Measurements from ENCODE around the gene CCDC28B. TPM values are rescaled to one million over a fixed set of nuclear protein-coding genes. Genes with fewer than 3 reads are reported as not detected.

The CCDC28B gene
- total RNA-seq, 3 donors from 2014 or later (not counting 1 experiment from before 2014, with no cell fraction given): 19.3 to 30.6 (median 19.8) TPM

DNA sequence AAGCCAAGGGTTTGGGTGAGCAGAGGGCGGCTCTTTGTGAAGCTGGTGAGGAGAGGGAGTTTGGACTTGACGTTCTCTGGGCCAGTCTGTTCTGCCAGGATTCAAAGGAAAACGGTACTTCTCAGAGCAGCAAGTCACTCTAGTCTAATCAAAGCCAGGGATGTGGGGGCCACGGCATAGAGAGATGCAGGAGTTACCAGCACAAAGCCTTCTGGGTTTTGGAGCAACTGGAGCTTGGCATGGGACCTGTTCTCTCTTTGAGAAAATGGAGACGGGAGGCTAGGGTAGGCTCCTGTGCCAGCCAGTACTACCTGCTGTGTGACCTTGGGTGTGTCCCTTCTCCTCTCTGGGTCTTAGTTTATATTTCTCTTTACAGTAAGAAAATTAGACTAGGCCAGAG is 18.8 kb upstream of the CCDC28B start:
- 92% methylated on average over 5 of the region's 5 CpGs for WGBS (ENCODE audit: insufficient coverage)
- H3K4me1 Mint-ChIP-seq: peaks cover 48 to 57% of the 10 kb centered on the region in 2 donors
- TF ChIP-seq, protein P1, sequence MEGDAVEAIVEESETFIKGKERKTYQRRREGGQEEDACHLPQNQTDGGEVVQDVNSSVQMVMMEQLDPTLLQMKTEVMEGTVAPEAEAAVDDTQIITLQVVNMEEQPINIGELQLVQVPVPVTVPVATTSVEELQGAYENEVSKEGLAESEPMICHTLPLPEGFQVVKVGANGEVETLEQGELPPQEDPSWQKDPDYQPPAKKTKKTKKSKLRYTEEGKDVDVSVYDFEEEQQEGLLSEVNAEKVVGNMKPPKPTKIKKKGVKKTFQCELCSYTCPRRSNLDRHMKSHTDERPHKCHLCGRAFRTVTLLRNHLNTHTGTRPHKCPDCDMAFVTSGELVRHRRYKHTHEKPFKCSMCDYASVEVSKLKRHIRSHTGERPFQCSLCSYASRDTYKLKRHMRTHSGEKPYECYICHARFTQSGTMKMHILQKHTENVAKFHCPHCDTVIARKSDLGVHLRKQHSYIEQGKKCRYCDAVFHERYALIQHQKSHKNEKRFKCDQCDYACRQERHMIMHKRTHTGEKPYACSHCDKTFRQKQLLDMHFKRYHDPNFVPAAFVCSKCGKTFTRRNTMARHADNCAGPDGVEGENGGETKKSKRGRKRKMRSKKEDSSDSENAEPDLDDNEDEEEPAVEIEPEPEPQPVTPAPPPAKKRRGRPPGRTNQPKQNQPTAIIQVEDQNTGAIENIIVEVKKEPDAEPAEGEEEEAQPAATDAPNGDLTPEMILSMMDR (IDR thresholded peaks at IDR 0.05): no peak
- no peaks in the 10 kb centered on the region for H3K9me3 ChIP-seq (ENCODE audit: control insufficient read depth, insufficient read depth, low read length)
- H3K27me3 ChIP-seq (ENCODE audit: control insufficient read depth, insufficient read depth, low read length): no peaks in the 10 kb centered on the region
- peak overlapping the region; percentile 95 to 98 for H3K27ac Mint-ChIP-seq
- no peak for DNase-seq
- H3K36me3 Mint-ChIP-seq: no peaks in the 10 kb centered on the region
- H3K4me1 ChIP-seq (ENCODE audit: control insufficient read depth, insufficient read depth, low read length): peaks cover 28% of the 10 kb centered on the region
- H3K4me3 Mint-ChIP-seq: peak overlapping the region; percentile 95
- intact Hi-C loops (cut with micrococcal nuclease): no loop called here
- H3K36me3 ChIP-seq (ENCODE audit: control insufficient read depth, insufficient read depth, low read length): peaks cover 18% of the 10 kb centered on the region
- no peaks in the 10 kb centered on the region for H3K27me3 Mint-ChIP-seq (ENCODE audit: low read depth in 2 of 2)
- ATAC-seq: no peak
- H3K9me3 Mint-ChIP-seq: no peaks in the 10 kb centered on the region
- no peak overlapping the region for H3K4me3 ChIP-seq (ENCODE audit: low read length)
- H3K27ac ChIP-seq (ENCODE audit: low read length): no peak overlapping the region

DNA sequence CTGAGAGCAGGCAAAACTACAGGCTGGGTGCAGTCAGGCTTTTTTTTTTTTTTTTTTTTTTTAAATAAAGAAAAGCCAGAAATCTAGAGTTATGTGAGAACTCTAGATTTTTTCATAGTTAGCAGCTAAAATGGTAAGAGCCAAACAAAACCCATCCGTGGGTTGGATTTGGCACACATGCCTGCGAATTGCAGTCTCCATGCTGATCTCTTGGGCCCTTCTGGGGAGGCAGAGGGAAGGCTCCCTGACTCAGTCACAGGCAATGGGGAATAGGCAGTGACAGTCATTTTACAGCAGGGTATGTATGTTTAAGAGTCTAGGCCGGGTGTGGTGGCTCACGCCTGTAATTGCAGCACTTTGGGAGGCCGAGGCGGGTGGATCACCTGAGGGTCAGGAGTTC is 18.3 kb upstream of the CCDC28B start:
- no peaks in the 10 kb centered on the region for H3K9me3 ChIP-seq (ENCODE audit: control insufficient read depth, insufficient read depth, low read length)
- DNase-seq (no peak), ATAC-seq (no peak)
- intact Hi-C loops (cut with micrococcal nuclease): no loop called here
- Mint-ChIP-seq H3K4me3 (no peak overlapping the region), H3K4me1 (peaks cover 48 to 59% of the 10 kb centered on the region in 2 donors), H3K27ac (peak overlapping the region in 1 of 2 donors; percentile 98), H3K9me3 (no peaks in the 10 kb centered on the region), H3K36me3 (no peaks in the 10 kb centered on the region), H3K27me3 (ENCODE audit: low read depth in 2 of 2) (no peaks in the 10 kb centered on the region)
- no peaks in the 10 kb centered on the region for H3K27me3 ChIP-seq (ENCODE audit: control insufficient read depth, insufficient read depth, low read length)
- TF ChIP-seq, protein P1 (IDR thresholded peaks at IDR 0.05): no peak
- no peak overlapping the region for H3K27ac ChIP-seq (ENCODE audit: low read length)
- no peak overlapping the region for H3K4me3 ChIP-seq (ENCODE audit: low read length)
- H3K36me3 ChIP-seq (ENCODE audit: control insufficient read depth, insufficient read depth, low read length): peaks cover 20% of the 10 kb centered on the region
- H3K4me1 ChIP-seq (ENCODE audit: control insufficient read depth, insufficient read depth, low read length): peaks cover 28% of the 10 kb centered on the region
- 96% methylated on average over 6 of the region's 6 CpGs for WGBS (ENCODE audit: insufficient coverage)

DNA sequence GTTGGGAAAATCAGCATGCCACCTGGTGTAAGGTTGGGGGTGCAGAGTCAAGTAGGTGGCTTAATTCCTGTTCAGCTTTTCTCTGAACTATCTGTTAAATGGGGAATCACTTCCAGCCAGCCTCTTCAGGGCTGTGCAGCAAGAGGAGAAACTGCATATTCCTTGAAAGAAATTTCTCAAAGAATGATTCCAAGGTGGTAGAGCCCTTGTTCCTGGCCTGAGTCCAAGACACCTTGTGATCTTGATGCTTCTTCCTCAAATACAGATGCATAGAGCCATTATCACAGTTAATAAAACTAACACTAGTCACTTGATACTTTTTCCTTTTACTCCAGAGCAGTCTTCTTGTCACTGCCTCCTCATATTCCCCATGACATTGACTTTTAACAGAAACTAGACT is 15.7 kb upstream of the CCDC28B start:
- TF ChIP-seq, protein P1 (IDR thresholded peaks at IDR 0.05): no peak
- ATAC-seq: no peak
- intact Hi-C loops (cut with micrococcal nuclease): no loop called here
- no peaks in the 10 kb centered on the region for H3K9me3 ChIP-seq (ENCODE audit: control insufficient read depth, insufficient read depth, low read length)
- no peaks in the 10 kb centered on the region for H3K9me3 Mint-ChIP-seq
- peaks cover 40 to 55% of the 10 kb centered on the region in 2 donors for H3K4me1 Mint-ChIP-seq
- no peaks in the 10 kb centered on the region for H3K27me3 Mint-ChIP-seq (ENCODE audit: low read depth in 2 of 2)
- peaks cover 23% of the 10 kb centered on the region for H3K4me1 ChIP-seq (ENCODE audit: control insufficient read depth, insufficient read depth, low read length)
- no peak overlapping the region for H3K4me3 ChIP-seq (ENCODE audit: low read length)
- H3K36me3 ChIP-seq (ENCODE audit: control insufficient read depth, insufficient read depth, low read length): peaks cover 44% of the 10 kb centered on the region
- no peak for DNase-seq
- H3K4me3 Mint-ChIP-seq: no peak overlapping the region
- no peaks in the 10 kb centered on the region for H3K27me3 ChIP-seq (ENCODE audit: control insufficient read depth, insufficient read depth, low read length)
- H3K36me3 Mint-ChIP-seq: no peaks in the 10 kb centered on the region
- H3K27ac Mint-ChIP-seq: peak overlapping the region in 1 of 2 donors; percentile 8
- H3K27ac ChIP-seq (ENCODE audit: low read length): no peak overlapping the region

DNA sequence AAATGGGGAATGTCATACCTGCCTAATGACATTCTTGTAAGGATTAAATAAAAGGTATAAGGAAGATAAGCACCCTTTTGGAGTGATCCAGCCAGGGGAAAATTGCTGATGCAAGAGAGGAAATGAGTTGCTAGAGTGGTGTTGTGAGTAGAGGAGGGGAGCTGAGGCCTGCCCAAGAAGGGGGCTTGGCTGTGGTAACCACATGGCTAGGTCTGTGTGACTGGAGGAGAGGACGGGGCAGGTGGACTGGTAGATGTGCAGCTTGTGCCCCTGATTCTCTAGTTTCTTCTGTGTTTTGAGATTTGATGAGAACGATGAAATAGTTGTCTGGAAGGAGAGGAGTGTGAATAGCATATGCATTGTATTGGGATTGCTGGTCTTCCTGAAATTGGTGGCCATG is 14.3 kb upstream of the CCDC28B start:
- Mint-ChIP-seq H3K36me3 (no peaks in the 10 kb centered on the region), H3K27ac (peak overlapping the region in 1 of 2 donors; percentile 0), H3K4me1 (peaks cover 27 to 41% of the 10 kb centered on the region in 2 donors), H3K4me3 (no peak overlapping the region), H3K27me3 (ENCODE audit: low read depth in 2 of 2) (no peaks in the 10 kb centered on the region), H3K9me3 (no peaks in the 10 kb centered on the region)
- H3K4me1 ChIP-seq (ENCODE audit: control insufficient read depth, insufficient read depth, low read length): peaks cover 13% of the 10 kb centered on the region
- intact Hi-C loops (cut with micrococcal nuclease): no loop called here
- no peak for DNase-seq
- TF ChIP-seq, protein P1 (IDR thresholded peaks at IDR 0.05): no peak
- H3K9me3 ChIP-seq (ENCODE audit: control insufficient read depth, insufficient read depth, low read length): no peaks in the 10 kb centered on the region
- ATAC-seq: no peak
- no peak overlapping the region for H3K4me3 ChIP-seq (ENCODE audit: low read length)
- no peak overlapping the region for H3K27ac ChIP-seq (ENCODE audit: low read length)
- H3K36me3 ChIP-seq (ENCODE audit: control insufficient read depth, insufficient read depth, low read length): peaks cover 56% of the 10 kb centered on the region
- no peaks in the 10 kb centered on the region for H3K27me3 ChIP-seq (ENCODE audit: control insufficient read depth, insufficient read depth, low read length)
- WGBS (ENCODE audit: insufficient coverage): 90% methylated on average over 2 of the region's 2 CpGs
